ENCODE measurements around the gene PPP1R16B.

PPP1R16B gene

DNA sequence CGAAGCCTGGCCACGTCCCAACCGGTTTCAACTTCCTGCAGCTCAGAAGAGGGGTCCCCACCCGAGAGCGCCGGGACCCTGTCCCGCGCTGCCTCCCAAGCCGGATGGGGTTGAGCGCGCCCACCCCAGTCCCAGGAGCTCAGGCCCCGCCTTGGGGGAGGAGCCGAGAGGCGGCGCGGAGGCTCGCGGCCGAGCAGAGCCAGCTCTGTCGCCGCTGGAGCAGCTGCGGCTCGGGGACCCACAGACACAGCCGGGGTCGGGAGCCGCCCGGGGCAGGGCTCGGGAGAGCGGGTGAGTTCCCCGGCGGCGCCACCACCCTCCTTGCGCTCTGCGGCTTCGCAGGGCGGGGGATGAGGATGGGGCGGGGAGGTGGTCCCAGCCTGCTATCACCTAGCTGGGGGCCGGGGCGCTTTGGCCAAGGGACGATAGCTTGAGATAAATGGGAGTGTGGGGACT is at the start of gene PPP1R16B:
PPP1R16B (plus strand) TSS at position 196 of the 456 bp plus-strand sequence. CDS start 30,229 bp downstream, outside the sequence.
- DNase-seq: peak; percentile 76

DNA sequence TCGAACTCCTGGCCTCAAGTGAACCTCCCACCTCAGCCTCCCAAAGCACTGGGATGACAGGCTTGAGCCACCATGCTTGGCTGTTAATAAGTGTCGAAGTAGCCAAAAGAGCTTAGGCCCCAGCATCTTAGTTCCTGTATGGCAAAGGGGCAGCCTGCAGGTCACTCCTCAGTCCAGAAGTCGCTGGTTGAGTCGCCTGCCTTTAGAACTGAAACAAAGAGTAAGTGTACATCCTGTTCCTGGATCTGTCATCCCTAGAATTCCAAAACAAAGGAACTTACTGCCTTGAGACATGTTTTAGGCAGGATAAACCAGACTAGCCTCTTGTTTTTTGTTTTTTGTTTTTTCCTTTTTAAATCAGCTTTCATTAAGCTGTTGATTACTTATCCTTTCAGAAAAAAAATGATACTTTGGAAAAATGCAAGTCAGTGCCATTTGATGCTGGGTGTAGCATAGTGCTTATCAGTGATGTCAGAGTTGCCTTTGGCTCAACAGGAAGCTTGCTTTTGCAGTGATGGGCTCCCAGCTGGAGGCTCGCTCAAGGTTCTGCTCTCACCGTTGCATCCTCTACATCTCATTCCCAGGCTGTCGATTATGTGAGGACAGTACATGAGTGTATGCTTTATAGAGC is 48.2 kb upstream of the PPP1R16B start:
- no peak for DNase-seq

DNA sequence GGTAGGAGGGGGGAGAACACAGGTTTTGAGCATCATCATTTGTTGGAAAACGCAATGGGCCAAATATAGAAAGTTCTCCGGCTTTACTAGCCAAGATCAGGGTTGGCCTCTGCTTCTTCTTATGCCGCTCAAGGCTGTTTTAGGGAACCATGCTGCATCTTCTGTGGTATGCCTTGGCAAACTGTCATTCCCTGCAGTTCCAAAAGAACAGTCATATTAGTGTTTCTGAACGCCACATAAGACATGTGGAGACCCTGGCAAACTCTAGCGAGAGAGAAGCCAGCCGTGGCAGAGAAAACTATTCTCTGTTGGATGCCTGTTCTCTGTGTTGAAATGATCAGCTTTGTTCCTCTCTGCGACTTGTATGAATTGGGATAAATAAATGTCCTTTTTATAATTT is 46.4 kb upstream of the PPP1R16B start:
- no peak for DNase-seq

DNA sequence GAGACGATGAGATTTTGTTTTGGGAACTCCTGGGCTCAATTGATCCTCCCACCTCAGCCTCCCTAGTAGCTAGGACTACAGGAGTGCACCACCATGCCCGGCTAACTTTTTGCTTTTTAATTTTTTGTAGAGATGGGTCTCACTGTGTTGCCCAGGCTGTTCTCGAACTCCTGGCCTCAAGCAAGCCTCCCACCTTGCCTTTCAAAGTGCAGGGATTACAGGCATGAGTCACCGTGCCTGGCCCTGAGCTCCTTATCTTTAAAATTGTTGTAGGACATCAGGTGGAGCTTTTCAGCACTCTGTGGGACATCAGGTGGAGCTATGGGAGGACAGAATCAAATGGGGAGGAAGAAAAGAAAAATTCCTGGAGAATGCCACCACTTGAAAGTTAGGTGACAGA is 44.5 kb upstream of the PPP1R16B start:
- no peak for DNase-seq

DNA sequence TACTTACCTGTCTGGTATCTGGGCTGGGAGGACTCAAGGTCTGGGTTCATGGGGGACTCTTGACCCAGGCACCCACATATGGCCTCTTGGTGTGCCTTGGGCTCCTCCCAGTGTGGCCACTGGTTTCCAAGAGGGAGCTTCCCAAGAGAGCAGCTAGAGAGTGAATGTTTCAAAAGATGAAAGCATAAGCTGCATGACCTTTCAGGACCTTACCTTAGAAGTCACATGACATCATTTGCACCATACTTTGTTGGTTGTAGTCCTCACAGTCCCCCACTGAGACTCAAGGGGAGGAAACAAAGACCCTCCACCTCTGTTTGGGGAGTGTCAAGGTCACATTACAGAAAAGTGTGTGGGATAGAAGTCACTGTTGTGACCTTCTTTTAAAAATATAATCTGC is 43.3 kb upstream of the PPP1R16B start:
- no peak for DNase-seq

DNA sequence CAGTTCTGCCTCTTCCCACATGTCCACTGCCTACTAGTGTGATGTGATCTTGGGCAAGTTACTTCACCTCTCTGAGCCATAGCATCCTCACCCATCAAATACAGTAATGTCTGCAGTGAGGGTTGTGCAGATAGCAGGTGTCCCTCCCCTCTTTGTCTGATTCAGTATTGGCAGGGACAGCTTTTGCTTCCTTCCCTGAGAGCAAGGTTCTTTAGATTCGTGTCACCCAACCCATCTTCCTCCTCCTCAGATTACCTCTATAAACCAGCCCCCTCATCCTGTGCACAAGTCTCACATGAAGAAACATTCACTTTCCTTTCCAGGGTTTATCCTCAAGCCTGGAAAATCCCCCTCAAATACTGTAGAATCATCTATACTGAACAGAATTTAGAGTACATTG is 41.9 kb upstream of the PPP1R16B start:
- DNase-seq: no peak

DNA sequence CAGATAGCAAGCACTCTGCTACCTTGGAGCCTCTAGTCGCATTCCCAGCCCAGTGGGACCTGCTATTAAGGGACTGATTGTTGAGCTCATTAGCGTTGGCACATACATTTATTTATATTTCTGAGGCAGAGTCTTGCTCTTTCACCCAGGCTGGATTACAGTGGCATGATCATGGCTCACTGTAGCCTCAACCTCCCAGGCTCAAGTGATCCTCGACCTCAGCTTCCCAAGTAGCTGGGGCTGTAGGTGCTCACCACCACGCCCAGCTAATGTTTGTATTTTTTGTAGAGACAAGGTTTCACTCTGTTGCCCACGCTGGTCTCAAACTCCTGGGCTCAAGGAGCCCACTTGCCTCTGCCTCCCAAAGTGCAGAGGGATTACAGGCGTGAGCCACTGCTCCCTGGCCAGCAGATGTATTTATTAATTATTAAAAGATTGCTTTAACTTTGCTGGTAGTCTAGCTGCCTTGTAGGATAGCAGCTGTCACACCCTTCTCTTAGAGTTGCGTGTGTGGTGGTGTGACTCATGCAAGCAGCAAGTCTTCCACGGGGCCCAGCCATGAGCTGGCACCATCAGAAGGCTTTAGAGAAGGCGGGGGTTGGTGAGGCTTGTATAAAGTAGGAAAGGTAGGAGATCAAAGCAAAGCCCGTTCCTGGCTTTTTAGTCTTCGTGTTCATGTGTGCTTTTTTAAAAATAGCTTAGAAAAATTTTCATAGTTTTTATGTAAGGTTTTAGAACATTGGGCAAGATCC is 40.8 kb upstream of the PPP1R16B start:
- peak; percentile 69 for DNase-seq

DNA sequence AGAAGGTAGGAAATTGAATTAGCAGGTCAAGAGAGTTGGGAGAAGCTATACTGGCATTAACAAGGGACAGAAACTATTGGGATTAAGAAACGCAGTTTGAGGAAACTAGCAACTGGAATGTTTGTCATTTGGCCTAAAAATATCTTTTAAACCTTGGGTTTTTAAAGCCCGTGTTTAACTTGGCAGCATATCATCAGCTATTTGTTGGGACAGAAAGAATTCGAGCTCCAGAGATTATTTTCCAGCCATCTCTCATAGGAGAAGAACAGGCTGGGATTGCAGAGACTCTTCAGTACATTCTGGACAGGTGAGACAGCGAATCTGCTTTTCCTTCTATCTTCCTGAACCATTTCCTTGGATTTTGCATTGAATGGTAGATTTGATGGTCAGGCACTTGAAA is 39.4 kb upstream of the PPP1R16B start:
- no peak for DNase-seq

DNA sequence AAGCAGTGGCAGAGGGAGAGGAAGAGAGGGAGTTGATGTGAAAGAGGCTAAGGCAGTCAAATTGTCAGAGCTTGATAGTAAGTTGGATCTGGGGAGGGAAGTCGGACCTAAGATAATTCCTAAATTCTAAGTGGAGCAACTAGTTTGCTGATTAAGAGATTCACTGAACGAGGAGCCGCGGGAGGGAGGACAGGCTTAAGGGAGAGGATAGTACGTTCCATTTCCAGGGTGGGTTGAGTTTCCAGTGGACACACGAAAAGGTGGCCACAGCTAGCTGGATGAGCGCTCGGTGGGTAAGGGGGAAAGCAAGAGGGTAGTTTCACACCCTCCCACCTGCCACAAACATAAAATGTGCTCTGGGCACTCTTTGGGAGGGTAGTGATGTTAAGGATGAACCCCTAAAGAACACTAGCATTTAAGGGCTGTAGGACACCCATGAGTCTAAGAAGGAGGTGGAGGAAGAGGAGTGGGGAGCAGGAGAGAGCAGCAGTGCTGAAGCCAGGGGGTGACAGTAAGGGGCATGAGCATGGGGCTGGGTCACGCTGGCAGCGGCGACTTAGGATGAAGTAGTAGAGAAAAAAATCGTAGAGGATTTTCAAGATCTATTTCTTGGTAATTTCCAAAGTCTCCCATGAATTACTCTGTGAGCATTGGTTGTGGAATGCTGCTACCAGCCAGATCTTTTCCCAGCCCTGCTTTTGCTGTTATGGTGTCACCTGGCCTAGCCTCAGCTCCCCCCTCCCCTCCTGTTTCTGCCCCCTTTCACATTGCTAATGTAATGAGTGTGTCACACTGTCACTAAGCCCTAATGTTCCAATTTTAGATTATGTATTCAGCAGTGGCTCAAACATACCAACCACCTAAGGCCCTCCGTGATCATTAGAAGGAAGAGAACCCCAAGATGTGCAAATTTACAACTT is 35.9 kb upstream of the PPP1R16B start:
- no peak for DNase-seq

DNA sequence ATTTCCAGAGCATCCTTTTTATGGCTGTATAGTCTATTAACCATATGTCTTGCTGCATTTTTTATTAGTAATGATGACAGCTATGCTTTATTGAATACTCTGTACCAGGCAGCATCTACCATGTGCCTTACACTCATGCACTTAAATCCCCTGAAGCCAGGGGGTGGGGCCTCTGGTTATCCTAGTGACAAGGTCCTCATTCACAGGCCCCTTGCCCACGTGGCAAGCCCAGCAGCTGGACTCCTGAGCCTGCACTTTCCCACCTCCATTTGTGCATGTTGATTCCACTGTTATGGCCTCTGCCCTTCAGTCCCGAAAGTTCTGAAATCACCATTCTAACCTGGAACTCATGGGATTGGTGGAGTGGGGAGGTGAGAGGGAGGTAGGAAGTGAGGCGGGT is 35.0 kb upstream of the PPP1R16B start:
- DNase-seq: no peak

DNA sequence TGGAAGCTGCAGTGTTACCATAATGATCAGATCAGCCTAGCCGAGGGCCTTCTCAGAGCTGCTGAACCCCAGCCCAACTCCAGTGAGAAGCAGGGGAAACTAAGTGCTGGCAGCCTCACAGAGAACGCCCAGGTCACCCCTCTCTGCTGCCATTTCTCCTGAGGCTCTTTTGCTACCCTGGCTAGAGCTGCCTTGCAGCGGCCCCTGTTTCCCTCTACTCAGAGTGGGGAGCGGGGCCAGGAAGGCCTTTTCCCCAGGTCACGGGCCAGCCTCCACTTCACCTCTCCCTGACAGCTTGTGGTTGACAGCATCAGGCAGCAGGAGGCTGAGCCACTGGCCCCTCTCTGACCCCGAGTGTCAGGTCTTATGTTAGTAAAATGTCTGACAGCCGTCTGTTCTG is 34.5 kb upstream of the PPP1R16B start:
- no peak for DNase-seq

DNA sequence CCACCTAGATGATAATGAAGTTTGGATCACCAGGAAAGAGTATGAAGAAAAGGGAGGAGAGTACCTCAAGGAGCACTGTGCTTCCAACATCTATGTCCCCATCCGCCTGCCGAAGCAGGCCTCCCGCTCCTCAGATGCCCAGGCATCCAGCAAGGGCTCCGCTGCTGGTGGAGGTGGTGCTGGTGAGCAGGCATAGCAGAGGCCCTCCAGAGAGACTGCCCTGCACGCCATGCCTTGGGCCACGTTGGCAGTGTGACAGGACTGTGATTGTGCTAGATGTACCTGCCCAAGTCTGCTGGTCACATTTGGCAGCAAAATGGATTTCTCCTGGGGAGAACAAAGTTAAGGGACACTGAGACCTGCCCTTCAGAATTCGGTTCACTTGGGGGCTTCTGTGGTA is 33.9 kb upstream of the PPP1R16B start:
- no peak for DNase-seq

DNA sequence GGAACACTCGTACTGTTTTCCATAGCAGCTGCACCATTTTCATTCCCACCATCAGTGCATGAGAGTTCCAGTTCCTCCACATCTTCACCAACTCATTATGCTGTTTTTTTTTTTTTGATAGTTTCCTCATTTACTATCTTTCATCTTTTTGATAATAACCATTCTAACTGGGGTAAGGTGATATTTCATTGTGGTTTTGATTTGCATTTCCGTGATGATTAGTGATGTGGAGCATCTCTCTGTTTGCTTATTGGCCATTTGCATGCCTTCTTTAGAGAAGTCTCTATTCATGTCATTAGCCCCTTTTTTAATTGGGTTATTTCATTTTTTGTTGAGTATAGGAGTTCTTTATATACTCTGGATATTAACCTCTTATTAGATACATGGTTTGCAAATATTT is 31.3 kb upstream of the PPP1R16B start:
- no peak for DNase-seq

DNA sequence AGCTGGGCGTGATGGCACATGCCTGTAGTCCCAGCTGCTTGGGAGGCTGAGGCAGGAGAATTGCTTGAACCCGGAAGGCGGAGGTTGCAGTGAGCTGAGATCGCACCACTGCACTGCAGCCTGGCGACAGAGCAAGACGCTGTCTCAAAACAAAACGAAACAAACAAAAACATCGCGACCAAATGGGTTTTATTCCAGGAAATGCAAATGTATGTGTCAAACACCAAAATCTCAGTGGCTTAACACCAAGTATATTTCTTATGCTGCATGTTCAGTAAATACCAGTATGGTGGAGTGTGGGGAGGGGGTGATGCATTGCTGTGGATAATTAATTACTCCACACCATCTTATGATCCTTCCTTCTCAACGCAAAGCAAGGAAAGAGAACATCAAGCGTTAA is 29.1 kb upstream of the PPP1R16B start:
- DNase-seq: no peak

DNA sequence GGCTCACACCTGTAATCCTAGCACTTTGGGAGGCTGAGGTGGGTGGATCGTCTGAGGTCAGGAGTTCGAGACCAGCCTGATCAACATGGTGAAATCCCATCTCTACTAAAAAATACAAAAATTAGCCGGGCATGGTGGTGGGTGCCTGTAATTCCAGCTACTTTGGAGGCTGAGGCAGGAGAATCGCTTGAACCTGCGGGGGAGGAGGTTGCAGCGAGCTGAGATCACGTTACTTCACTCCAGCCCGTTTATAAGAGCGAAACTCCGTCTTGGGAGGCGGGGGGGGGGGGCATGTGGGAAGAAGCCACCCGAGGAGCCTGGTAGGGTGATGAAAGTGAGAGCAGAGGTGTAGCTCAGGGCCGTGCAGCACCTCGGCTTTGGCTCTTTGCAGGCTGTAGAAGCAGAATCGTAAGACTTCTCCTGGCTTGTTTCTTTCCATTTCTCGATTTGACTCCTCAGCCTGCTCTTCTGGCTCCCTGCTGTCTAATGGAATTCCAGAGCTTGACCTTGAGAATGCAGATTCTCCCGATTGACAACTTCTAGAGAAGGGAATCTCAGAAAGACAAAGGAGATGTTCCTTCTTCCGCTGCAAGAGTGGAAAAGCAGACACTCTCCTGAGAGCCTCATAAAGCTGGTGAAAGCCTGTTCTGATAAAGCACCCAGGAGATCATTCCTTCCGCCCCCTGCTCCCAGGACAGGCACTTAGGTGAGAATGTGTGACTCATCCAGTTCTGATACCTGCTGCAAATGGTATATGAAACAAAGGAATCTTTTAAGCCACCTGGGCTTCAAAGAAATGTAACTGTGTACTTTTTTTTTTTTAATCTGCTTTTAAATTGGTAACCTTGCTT is 26.0 kb upstream of the PPP1R16B start:
- no peak for DNase-seq

DNA sequence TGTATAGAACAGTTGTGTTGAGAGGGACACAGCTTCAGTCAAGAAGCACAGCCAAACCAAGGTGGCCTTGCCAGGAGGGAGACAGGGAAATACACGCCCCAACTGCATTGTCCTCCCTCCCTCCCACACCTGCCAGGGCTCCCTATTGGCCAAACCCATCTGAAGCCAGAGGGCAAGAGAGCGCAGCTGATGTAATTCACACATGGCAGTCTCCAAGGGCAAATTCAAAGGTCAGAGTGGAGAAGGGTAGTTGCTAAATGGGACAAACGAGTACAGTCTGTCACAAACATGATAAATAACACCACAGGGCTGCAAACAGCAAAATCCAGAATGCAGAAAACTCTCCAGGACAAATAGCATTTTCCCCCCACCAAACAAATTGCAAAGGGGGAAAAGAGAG is 23.2 kb upstream of the PPP1R16B start:
- DNase-seq: no peak

DNA sequence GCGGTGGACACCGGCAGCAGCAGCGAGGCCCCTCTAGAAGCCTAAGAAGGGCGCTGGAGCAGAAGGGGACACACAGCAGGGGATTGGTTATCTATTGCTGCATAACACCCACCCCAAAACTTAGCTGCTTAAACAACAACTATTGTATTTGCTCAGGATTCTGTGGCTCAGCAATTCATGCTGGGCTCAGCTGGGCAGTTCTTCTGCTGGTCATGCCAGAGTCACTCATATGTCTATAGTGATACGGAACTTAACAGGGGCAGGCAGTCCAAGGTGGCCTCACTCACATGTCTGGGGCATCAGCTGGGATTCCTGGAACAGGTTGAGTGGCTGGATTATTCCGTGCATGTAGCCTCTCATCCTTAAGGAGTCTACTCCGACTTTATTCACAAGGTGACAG is 17.6 kb upstream of the PPP1R16B start:
- no peak for DNase-seq

DNA sequence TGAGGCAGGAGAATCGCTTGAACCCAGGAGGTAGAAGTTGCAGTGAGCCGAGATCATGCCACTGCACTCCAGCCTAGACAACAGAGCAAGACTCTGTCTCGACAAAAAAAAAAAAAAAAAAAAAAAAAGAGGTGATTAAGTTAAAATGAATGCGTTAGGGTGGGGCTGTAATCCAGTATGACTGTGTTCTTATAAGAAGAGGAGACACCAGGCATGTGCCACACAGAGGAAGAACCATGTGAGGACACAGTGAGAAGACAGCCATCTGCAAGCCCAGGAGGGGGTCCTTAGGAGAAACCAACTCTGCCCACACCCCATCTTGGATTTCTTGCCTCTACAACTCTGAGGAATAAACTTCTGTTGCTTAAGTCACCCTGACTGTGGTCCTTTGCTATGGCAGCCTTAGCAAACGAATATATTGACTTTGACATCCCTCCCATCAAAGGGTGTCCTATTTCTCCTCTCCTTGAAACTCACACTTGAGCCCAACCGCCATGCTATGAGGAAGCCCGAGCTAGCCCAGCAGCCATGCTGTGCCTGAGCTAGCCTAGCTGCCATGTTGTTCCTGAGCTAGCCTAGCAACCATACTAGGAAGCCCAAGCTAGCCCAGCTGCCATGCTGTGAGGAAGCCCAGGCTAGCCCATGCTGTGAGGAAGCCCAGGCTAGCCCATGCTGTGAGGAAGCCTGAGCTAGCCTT is 15.8 kb upstream of the PPP1R16B start:
- no peak for DNase-seq

DNA sequence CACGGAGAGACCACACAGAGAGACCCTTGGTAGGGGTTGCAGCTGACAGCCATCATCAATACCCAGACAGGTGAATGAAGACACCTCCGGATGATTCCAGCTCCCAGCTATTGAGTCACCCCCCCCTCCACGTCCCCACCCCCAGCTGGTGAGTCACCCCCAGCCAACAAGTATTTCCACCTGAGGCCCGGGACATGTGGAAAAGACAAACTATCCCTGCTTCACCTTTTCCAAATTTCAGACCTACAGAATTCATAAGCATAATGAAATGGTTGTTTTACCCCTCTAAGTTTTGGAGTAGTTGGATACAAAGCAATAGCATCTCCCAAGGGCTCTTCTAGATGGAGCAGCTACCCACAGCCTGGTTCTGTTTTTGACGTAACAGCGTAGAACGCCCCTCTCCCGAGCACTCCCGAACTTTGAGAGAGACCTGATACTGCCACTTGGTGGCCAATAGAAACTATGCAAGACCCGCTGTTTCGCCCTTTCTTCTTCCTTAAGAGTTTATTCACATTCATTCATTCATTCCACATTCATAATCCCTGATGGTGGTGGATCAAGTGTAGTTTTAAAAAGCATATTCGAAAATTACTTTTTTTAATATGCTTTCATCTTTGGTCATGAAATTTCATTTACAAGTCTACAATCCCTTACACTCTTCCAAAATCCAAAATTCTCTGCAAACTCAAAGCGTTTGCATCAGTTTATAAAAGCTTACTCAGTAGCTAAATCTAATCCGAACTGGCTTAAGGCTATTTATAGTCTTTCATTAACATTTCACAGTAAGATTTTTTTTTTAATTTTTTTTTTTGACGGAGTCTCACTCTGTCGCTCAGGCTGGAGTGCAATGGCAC is 15.1 kb upstream of the PPP1R16B start:
- no peak for DNase-seq

DNA sequence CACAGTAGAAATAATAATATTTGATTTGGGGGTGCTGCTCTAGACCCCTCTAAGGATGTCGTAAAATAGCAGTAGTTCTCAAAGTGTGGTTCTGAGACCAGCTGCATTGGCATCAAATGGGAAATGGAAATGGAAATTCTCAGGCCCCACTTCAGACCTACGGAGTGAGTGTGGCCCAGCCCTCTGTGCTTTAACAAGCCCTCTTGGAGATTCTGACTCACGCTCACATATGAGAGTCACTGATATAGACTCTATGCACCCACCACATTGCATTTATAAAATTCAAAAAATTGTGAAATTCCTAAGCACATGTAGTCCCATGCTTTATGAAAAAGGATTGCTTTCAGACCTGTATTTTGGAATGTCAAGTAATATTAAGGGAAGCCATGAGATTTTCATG is 14.2 kb upstream of the PPP1R16B start:
- DNase-seq: no peak

DNA sequence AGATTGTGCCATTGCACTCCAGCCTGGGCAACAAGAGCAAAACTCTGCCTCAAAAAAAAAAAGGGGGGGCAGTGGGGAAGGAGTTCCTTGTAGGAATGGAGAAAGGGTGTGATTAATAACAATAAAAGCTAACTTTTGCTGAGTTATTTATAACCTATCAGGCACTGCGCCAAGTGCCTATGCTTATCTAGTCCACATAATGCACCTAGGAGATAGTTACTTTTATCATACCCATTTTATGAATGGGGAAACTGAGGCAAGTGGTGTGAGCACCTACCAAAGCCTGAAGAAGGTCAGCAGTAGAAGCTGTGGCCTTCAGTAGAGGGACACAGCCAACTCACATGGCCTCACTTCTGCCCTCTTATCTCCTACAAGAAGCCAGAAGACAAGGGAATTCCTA is 13.6 kb upstream of the PPP1R16B start:
- no peak for DNase-seq

Data from NK-92 treated with Interleukin-12 subunit alpha and Interleukin-12 subunit beta, amount 100 ng/mL, for 24 hours (cell line).